GM12878 (cell line): Measurements from ENCODE around the gene B4GALT5. TPM values are rescaled to one million over a fixed set of nuclear protein-coding genes. Genes with fewer than 3 reads are reported as not detected.

Experiments
- ATAC-seq: fragments of 200-7000 bp; cut with Tn5 transposase; 3 replicates; pipeline ENCODE4 v1.9.1; 2020; ENCODE audit warnings: mild to moderate bottlenecking, moderate library complexity
- BruUV-seq: library from RNA; stranded (reverse); fragments of 400-500 nt; replicated peaks from 2 replicates; lab custom pipeline; 2021; lab: Mats Ljungman, UMichigan
- CTCF ChIA-PET: fragments of 300-600 bp; sonication (Branson Sonifier 250); formaldehyde crosslinking; extraction: SDS; loops from one replicate; lab custom pipeline; 2021; ENCODE audit warnings: inconsistent platforms; lab: Yijun Ruan, JAX
- POLR2A ChIA-PET: fragments of 350-600 bp; formaldehyde crosslinking; extraction: SDS; loops from one replicate; lab custom pipeline; 2021; ENCODE audit warnings: inconsistent platforms; lab: Charles Lee
- RAD21 ChIA-PET: fragments of 300-600 bp; sonication (Branson Sonifier 250); formaldehyde crosslinking; loops from one replicate; lab custom pipeline; 2023; ENCODE audit warnings: antibody characterized with exemption; ENCODE audit not compliant: unreplicated experiment; lab: Charles Lee
- SMC1A ChIA-PET: fragments of 300-600 bp; sonication (Branson Sonifier 250); formaldehyde crosslinking; loops from one replicate; lab custom pipeline; 2023; ENCODE audit not compliant: unreplicated experiment, uncharacterized antibody; lab: Charles Lee
- DNase-seq: peaks from one replicate; pipeline ENCODE4 v3.0.0-alpha.2; 2011; ENCODE audit warnings: low read depth, low spot score
- FAIRE-seq: peaks from 3 replicates; lab custom pipeline; 2011; peaks lifted over from hg19 to GRCh38; lab: Jason Lieb, UNC
- H2AFZ ChIP-seq: 2 replicates; pipeline ENCODE4 v1.6.0; 2011; ENCODE audit warnings: low read depth, low read length, control low read depth; ENCODE audit not compliant: control insufficient read depth
- H3K27ac ChIP-seq: 2 replicates; pipeline ENCODE4 v1.5.1; 2011; ENCODE audit warnings: control low read depth; ENCODE audit not compliant: control insufficient read depth, insufficient read depth
- H3K27me3 ChIP-seq, 2 experiments: replicated peaks in 1 of 2; 2 replicates each; pipeline versions ENCODE4 v1.6.0 to v1.6.1; 2011; ENCODE audit warnings: low read length in 1 of 2; ENCODE audit not compliant: control insufficient read depth in 2 of 2, insufficient read depth in 2 of 2
- H3K36me3 ChIP-seq, 2 experiments: 2 replicates each; pipeline ENCODE4 v1.5.1; 2011; ENCODE audit warnings: low read length in 1 of 2; ENCODE audit not compliant: control insufficient read depth in 2 of 2, insufficient read depth in 2 of 2
- H3K4me1 ChIP-seq: 2 replicates; pipeline ENCODE4 v1.6.1; 2011; ENCODE audit warnings: mild to moderate bottlenecking, low read length, moderate library complexity, mixed read lengths; ENCODE audit not compliant: control insufficient read depth, insufficient read depth
- H3K4me2 ChIP-seq: 2 replicates; pipeline ENCODE4 v1.6.0; 2011; ENCODE audit warnings: control low read depth; ENCODE audit not compliant: control insufficient read depth, insufficient read depth
- H3K4me3 ChIP-seq: fragments of 200-600 bp; sonication (generic); 2 replicates; pipeline ENCODE4 v1.5.1; 2016
- H3K79me2 ChIP-seq: 2 replicates; pipeline ENCODE4 v1.6.0; 2011; ENCODE audit warnings: low read length; ENCODE audit not compliant: control insufficient read depth, insufficient read depth
- H3K9ac ChIP-seq: 2 replicates; pipeline ENCODE4 v1.8.0; 2011; ENCODE audit warnings: low read length, control low read depth, mixed read lengths; ENCODE audit not compliant: control insufficient read depth, insufficient read depth
- H3K9me3 ChIP-seq: replicated peaks from 3 replicates; pipeline ENCODE4 v1.5.1; 2011; ENCODE audit warnings: mild to moderate bottlenecking, low read length; ENCODE audit not compliant: control insufficient read depth, insufficient read depth
- H4K20me1 ChIP-seq: 2 replicates; pipeline ENCODE4 v1.6.0; 2011; ENCODE audit not compliant: control insufficient read depth, insufficient read depth
- BACH1 ChIP-seq: fragments of 450-650 bp; IDR thresholded peaks from 2 replicates; pipeline ENCODE4 v1.6.1; 2017; ENCODE audit warnings: mild to moderate bottlenecking, borderline replicate concordance
- CEBPB ChIP-seq, 2 experiments: fragments of 150-350 bp in 1 of 2; IDR thresholded peaks; 2 replicates each; pipeline ENCODE4 v1.6.1; 2012 to 2014; ENCODE audit warnings: low read depth in 2 of 2, low read length in 2 of 2, borderline replicate concordance in 1 of 2, inconsistent platforms in 1 of 2
- KAT2A ChIP-seq: conservative IDR thresholded peaks from 2 replicates; pipeline ENCODE4 v1.6.1; 2011; ENCODE audit warnings: low read depth, low read length; ENCODE audit not compliant: control insufficient read depth
- NFIC ChIP-seq: IDR thresholded peaks from 2 replicates; pipeline ENCODE4 v1.6.1; 2012; ENCODE audit warnings: low read depth, mild to moderate bottlenecking, inconsistent platforms, low read length, moderate library complexity
- PAX8 ChIP-seq: fragments of 450-650 bp; IDR thresholded peaks from 2 replicates; pipeline ENCODE4 v1.6.1; 2017; ENCODE audit warnings: mild to moderate bottlenecking, moderate library complexity
- RCOR1 ChIP-seq: conservative IDR thresholded peaks from 2 replicates; pipeline ENCODE4 v1.6.1; 2012; ENCODE audit warnings: low read depth, low read length, improper control_type of control experiment
- TCF12 ChIP-seq: IDR thresholded peaks from 2 replicates; pipeline ENCODE4 v1.6.1; 2011; ENCODE audit warnings: low read depth, mild to moderate bottlenecking, low read length
- ZZZ3 ChIP-seq: IDR thresholded peaks from 2 replicates; pipeline ENCODE4 v1.6.1; 2011; ENCODE audit warnings: low read depth; ENCODE audit not compliant: control insufficient read depth, insufficient read length
- WGBS: methylation state at CpG from one replicate; pipeline ENCODE4 v1.1.6; 2016; ENCODE audit warnings: low lambda C conversion rate; ENCODE audit not compliant: insufficient replicate concordance, insufficient coverage; ENCODE audit errors: missing lambda C conversion rate; 5-methylcytosine and 5-hydroxymethylcytosine counted together
- in situ Hi-C: fragments of 300-500 bp; cut with MboI; formaldehyde crosslinking; loops from 9 replicates; pipeline ENCODE4 v1.14.3; 2018; ENCODE audit warnings: mixed read lengths
- intact Hi-C: fragments of 100-400 bp; cut with micrococcal nuclease; formaldehyde crosslinking; loops from one replicate; pipeline ENCODE4 v1.14.2; 2022; ENCODE audit not compliant: unreplicated experiment
- polyA plus RNA-seq, 11 experiments: library from polyadenylated mRNA; depleted of rRNA in 4 of 11; unstranded in 6 of 11; stranded (reverse) in 5 of 11; fragments of >200 nt; fragmentation: Nextera tagmentation in 4 of 11; fragmentation: Illumina TruSeq in 1 of 11; extraction: Ambion mirVana in 4 of 11; extraction: Trizol in 1 of 11; gene quantifications; 1 replicate in 1 of 11; 2 replicates in 10 of 11; pipeline versions ENCODE4 v1.2.1 to v1.2.3, GENCODE V29; 2011 to 2016; ENCODE audit warnings: inconsistent platforms in 2 of 11, missing spikeins in 2 of 11, low read depth in 1 of 11
- total RNA-seq, 4 experiments: library from RNA; depleted of rRNA in 3 of 4; stranded (reverse); fragments of >200 nt in 3 of 4; fragmentation: Illumina TruSeq in 1 of 4; extraction: Trizol in 1 of 4; gene quantifications; 2 replicates each; pipeline versions ENCODE4 v1.2.1 to v1.2.3, GENCODE V29; 2013 to 2021

The B4GALT5 gene
- total and polyA plus RNA-seq, 10 of the 15 experiments (the other 5 are each of a cell fraction or from before 2014, with no cell fraction given), result 2.0 to 55.5 (median 20.2) TPM

- TF ChIP-seq PAX8, result no peak
- no peak for TF ChIP-seq ZZZ3
- no peak for TF ChIP-seq RCOR1
- no peak for TF ChIP-seq NFIC
- no peak for TF ChIP-seq TCF12
Observed at GRCh38 chr20:49681850-49682216, 31.8 kb downstream of the B4GALT5 start (continued).

GRCh38 chr20:49680484-49680883, 33.2 kb downstream of the B4GALT5 start:
- TF ChIP-seq BACH1 (no peak), RCOR1 (no peak), KAT2A (no peak), CEBPB (IDR thresholded peaks at IDR 0.05; ENCODE audit: borderline replicate concordance in 1 of 2, low read depth in 2 of 2, low read length in 2 of 2) (no peak), NFIC (no peak)
- H3K4me2 ChIP-seq, result no peak overlapping the region
- POLR2A ChIA-PET, result interaction anchor here (0.7 to 3.7 kb wide), 10 partner anchors 11 to 143 kb away, joined by 3 to 34 read pairs (median 4); no protein-coding TSS in a partner anchor
- H3K4me1 ChIP-seq, result peaks cover 60% of the 10 kb centered on the region
- intact Hi-C loops (no loop called here), in situ Hi-C loops (loop anchor here (25.0 kb wide), 1 partner anchor 832 kb away; the partner anchor contains the start of gene PTPN1)
- no peaks in the 10 kb centered on the region for H4K20me1 ChIP-seq
- no peak overlapping the region for H2AFZ ChIP-seq
- peaks cover 3 to 10% of the 10 kb centered on the region in 2 experiments; a peak in 3 of 4 replicates for H3K36me3 ChIP-seq
- RAD21 ChIA-PET, result interaction anchor here (1.2 to 3.7 kb wide), 8 partner anchors 11 to 141 kb away, joined by 3 to 30 read pairs (median 16); no protein-coding TSS in a partner anchor
- DNase-seq, result no peak
- no peaks in the 10 kb centered on the region for H3K9me3 ChIP-seq
- no peaks in the 10 kb centered on the region for H3K27me3 ChIP-seq
- FAIRE-seq, result no peak
- CTCF ChIA-PET, result interaction anchor here (0.9 to 2.8 kb wide), 6 partner anchors 8 to 165 kb away, joined by 3 to 16 read pairs (median 5); no protein-coding TSS in a partner anchor
- no peak overlapping the region for H3K27ac ChIP-seq
- SMC1A ChIA-PET, result interaction anchor here (0.9 to 4.4 kb wide), 15 partner anchors 9 to 131 kb away, joined by 3 to 60 read pairs (median 8); no protein-coding TSS in a partner anchor
- ATAC-seq, result no peak
- BruUV-seq, result no TSS peak
- no peak overlapping the region for H3K9ac ChIP-seq
- H3K79me2 ChIP-seq, result peaks cover 80% of the 10 kb centered on the region
- 65% methylated on average over 6 of the region's 6 CpGs for WGBS
- H3K4me3 ChIP-seq, result no peak overlapping the region
